Measurements from ENCODE around the gene GPR183.

GRCh38 chr13:99269627-99270241 lies 37.5 kb downstream of the GPR183 start:
- peak; percentile 35; the same call in 1 of the 2 replicates for TF ChIP-seq CTCF (IDR thresholded peaks at IDR 0.05)
- TF ChIP-seq REST (IDR thresholded peaks at IDR 0.05; ENCODE audit: insufficient read depth in 1 of 2, low read depth in 2 of 2, low read length in 1 of 2), result no peak
- no peak for TF ChIP-seq POLR2AphosphoS5 (IDR thresholded peaks at IDR 0.05; ENCODE audit: low read depth, low read length)
- no peak for TF ChIP-seq SIN3A (IDR thresholded peaks at IDR 0.05; ENCODE audit: borderline replicate concordance, insufficient read depth, low read depth, low read length)
- TF ChIP-seq TCF7L2 (IDR thresholded peaks at IDR 0.05; ENCODE audit: low read depth, low read length), result no peak

Measured in Panc1 (cell line).